ENCODE measurements around the gene PRDM10. TPM values are rescaled to one million over a fixed set of nuclear protein-coding genes. Genes with fewer than 3 reads are reported as not detected.
"Not testable (repeated sequence)": the region's sequence is repeated elsewhere in the genome, so short reads cannot be mapped to it uniquely, and the experiment has no call there.

PRDM10 gene
- total and polyA plus RNA-seq, 9 donors: 3.5 to 7.4 (median 5.2) TPM

DNA sequence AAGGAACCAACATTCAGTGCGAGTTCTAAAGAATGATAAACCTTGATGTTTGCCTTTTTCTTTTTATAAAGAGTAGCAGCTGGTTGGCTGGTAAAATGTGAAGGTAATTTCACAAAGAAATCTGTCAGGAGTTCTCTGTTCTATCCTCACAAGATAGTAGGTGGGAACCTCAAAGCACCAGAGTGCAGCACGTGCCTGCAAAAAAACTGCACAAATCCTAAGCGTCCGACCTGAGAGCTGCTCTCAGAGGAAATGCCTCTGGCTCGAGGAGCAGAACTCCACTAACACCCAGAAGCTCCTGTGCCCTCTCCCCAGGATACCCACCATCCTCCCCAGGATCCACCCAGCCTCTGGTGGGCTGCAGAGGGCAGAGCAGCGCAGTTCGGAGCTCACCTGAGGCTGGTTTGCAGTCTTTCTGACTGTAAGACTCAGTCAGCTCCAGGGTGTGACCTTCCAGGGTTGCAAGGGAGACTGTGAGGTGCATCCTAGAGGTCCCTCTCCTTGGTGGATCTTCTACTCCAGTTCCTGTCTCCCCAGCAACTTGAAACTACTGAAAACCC, 23.5 kb downstream of the PRDM10 start:
- 36% methylated on average over 1 of the region's 7 CpGs for WGBS (ENCODE audit: insufficient coverage)
- H3K27me3 ChIP-seq (ENCODE audit: control insufficient read depth, insufficient read depth, low read length): no peaks in the 10 kb centered on the region
- H3K4me3 ChIP-seq (ENCODE audit: low read length): no peak overlapping the region
- no peaks in the 10 kb centered on the region for H3K36me3 ChIP-seq (ENCODE audit: control insufficient read depth, insufficient read depth, low read length)
- no peaks in the 10 kb centered on the region for H3K4me1 ChIP-seq (ENCODE audit: control insufficient read depth, insufficient read depth, low read length)
- no peak overlapping the region for H3K27ac ChIP-seq (ENCODE audit: low read length)
- no peak for DNase-seq
- no peaks in the 10 kb centered on the region for H3K9me3 ChIP-seq (replicated peaks; ENCODE audit: control insufficient read depth, low read depth, low read length)

DNA sequence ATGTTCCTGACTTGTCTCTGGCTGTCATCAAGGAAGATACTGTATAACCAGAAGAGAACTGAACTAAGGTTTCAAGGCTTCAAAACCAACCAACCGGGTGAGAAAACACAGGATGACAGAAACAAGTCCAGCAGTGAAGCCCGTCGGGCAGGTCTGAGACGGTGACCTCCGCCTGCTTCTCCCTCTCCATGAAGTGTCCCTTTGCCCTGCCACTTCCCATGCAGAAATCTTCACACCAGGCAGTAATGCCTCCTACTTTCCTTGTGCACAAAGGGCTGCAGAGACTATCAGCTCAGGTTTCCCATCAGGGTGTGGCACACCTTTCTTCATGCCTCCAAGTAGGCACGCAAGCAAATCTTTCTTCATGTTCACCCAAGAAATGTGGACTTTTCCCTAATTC, 24.2 kb downstream of the PRDM10 start:
- no peaks in the 10 kb centered on the region for H3K27me3 ChIP-seq (ENCODE audit: control insufficient read depth, insufficient read depth, low read length)
- no peaks in the 10 kb centered on the region for H3K4me1 ChIP-seq (ENCODE audit: control insufficient read depth, insufficient read depth, low read length)
- 92% methylated on average over 6 of the region's 6 CpGs for WGBS (ENCODE audit: insufficient coverage)
- H3K36me3 ChIP-seq (ENCODE audit: control insufficient read depth, insufficient read depth, low read length): no peaks in the 10 kb centered on the region
- no peak overlapping the region for H3K4me3 ChIP-seq (ENCODE audit: low read length)
- no peaks in the 10 kb centered on the region for H3K9me3 ChIP-seq (replicated peaks; ENCODE audit: control insufficient read depth, low read depth, low read length)
- H3K27ac ChIP-seq (ENCODE audit: low read length): no peak overlapping the region
- no peak for DNase-seq

DNA sequence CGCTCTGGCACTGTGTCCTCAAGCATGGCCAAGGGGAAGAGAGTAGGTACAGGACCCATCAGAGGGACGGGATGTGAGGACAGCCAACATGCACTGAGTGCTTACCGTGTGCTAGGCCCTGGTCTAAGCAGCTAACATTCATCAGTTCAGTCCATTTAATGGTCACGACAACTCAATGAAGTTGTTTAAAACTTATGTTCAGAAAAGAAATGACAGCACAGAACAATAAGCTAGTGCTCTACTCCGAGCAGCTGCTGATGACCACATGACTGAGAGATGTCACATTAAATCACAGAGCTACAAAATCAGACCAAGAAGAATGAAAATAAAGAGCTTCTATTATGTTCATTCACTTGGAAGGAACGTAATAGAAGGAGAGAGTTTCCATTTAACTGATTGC, 26.3 kb downstream of the PRDM10 start:
- DNase-seq: no peak
- Histone ChIP-seq H3K36me3 (ENCODE audit: control insufficient read depth, insufficient read depth, low read length) (no peaks in the 10 kb centered on the region), H3K9me3 (replicated peaks; ENCODE audit: control insufficient read depth, low read depth, low read length) (no peaks in the 10 kb centered on the region), H3K4me3 (ENCODE audit: low read length) (no peak overlapping the region), H3K27ac (ENCODE audit: low read length) (no peak overlapping the region), H3K4me1 (ENCODE audit: control insufficient read depth, insufficient read depth, low read length) (no peaks in the 10 kb centered on the region), H3K27me3 (ENCODE audit: control insufficient read depth, insufficient read depth, low read length) (no peaks in the 10 kb centered on the region)
- 73% methylated on average over 2 of the region's 6 CpGs for WGBS (ENCODE audit: insufficient coverage)

DNA sequence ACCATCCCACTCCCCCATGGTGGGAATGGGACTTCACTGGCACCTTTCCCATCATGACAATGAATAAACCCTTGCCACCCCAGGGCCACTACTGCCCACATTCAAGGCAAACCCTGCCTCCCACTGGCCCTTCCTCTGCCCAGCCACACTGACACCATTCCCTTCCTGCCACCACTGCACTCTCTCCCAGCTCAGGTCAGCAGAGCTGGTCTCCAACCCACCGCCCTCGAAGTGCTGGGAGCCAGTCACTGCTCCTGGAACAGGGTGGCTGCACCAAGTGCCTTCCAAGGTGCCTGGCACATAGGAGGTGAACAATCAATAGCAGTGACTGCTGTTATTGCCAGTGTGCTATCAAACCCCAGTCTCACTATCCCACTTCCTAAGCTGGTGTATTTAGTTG, 27.1 kb downstream of the PRDM10 start:
- WGBS (ENCODE audit: insufficient coverage): no CpG with 5 or more reads among the region's 2 CpGs
- DNase-seq: no peak
- no peaks in the 10 kb centered on the region for H3K36me3 ChIP-seq (ENCODE audit: control insufficient read depth, insufficient read depth, low read length)
- no peak overlapping the region for H3K27ac ChIP-seq (ENCODE audit: low read length)
- no peaks in the 10 kb centered on the region for H3K9me3 ChIP-seq (replicated peaks; ENCODE audit: control insufficient read depth, low read depth, low read length)
- H3K27me3 ChIP-seq (ENCODE audit: control insufficient read depth, insufficient read depth, low read length): no peaks in the 10 kb centered on the region
- no peak overlapping the region for H3K4me3 ChIP-seq (ENCODE audit: low read length)
- H3K4me1 ChIP-seq (ENCODE audit: control insufficient read depth, insufficient read depth, low read length): no peaks in the 10 kb centered on the region

DNA sequence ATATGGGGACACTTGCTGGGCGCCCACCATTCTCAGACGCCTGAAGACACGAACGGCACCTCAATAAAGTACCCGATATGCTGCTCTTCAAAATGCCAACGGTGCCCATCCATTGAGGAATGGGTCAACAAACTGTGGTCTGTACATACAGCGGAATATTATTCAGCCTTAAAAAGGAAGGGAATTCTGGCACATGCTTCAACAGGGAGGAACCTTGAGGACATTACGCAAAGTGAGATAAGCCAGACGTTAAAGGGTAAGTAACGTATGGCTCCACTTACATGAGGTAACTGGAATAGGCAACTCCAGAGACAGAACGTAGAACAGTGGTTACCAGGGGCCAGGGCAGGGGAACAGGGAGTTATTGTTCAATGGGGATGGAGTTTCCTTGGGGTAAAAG, 28.0 kb downstream of the PRDM10 start:
- Histone ChIP-seq H3K36me3 (ENCODE audit: control insufficient read depth, insufficient read depth, low read length) (no peaks in the 10 kb centered on the region), H3K4me1 (ENCODE audit: control insufficient read depth, insufficient read depth, low read length) (no peaks in the 10 kb centered on the region), H3K4me3 (ENCODE audit: low read length) (no peak overlapping the region), H3K27me3 (ENCODE audit: control insufficient read depth, insufficient read depth, low read length) (no peaks in the 10 kb centered on the region), H3K27ac (ENCODE audit: low read length) (no peak overlapping the region), H3K9me3 (replicated peaks; ENCODE audit: control insufficient read depth, low read depth, low read length) (no peaks in the 10 kb centered on the region)
- WGBS (ENCODE audit: insufficient coverage): 89% methylated on average over 11 of the region's 11 CpGs
- no peak for DNase-seq

DNA sequence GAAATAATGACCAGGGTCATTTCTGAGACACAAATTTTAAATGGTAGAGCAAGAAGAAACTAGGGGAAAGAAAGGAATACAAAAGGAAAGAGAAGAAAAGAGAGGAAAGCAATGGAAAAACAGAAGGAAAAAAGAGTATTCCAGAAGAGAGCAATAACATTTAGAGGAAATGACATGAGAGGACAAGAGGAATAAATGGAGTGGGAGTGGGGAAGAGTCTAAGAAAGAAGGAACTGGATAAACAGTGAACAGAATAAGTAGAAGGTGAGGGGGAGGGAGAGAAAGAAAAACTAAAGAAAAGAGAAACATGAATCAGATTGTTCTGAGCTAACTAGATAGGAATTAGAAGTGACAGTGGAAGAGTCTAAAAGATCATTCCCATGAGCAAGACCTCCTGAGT, 28.4 kb downstream of the PRDM10 start:
- Histone ChIP-seq H3K36me3 (ENCODE audit: control insufficient read depth, insufficient read depth, low read length) (no peaks in the 10 kb centered on the region), H3K27ac (ENCODE audit: low read length) (no peak overlapping the region), H3K4me1 (ENCODE audit: control insufficient read depth, insufficient read depth, low read length) (no peaks in the 10 kb centered on the region), H3K27me3 (ENCODE audit: control insufficient read depth, insufficient read depth, low read length) (no peaks in the 10 kb centered on the region), H3K4me3 (ENCODE audit: low read length) (no peak overlapping the region), H3K9me3 (replicated peaks; ENCODE audit: control insufficient read depth, low read depth, low read length) (no peaks in the 10 kb centered on the region)
- DNase-seq: no peak

DNA sequence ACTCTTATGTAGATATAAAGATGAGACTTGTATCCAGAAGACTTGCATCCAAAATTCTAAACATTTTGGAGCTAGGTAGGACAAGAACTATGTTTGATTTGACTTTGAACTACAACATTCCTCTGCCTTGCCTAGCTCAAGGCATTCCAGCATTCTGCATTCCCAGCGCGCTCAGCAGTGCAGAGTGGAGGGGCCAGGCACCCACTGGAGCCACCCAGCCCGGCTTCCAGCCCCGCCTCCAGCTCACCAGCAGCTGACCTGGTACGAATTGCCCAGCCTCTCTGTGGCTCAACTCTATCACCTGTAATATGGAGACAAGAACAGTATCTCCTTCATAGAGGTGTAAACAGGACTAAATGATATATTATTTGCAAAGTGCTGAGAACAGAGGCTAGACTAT, 28.8 kb downstream of the PRDM10 start:
- no peak overlapping the region for H3K27ac ChIP-seq (ENCODE audit: low read length)
- no peaks in the 10 kb centered on the region for H3K4me1 ChIP-seq (ENCODE audit: control insufficient read depth, insufficient read depth, low read length)
- no peak for DNase-seq
- no peaks in the 10 kb centered on the region for H3K9me3 ChIP-seq (replicated peaks; ENCODE audit: control insufficient read depth, low read depth, low read length)
- H3K4me3 ChIP-seq (ENCODE audit: low read length): no peak overlapping the region
- H3K36me3 ChIP-seq (ENCODE audit: control insufficient read depth, insufficient read depth, low read length): no peaks in the 10 kb centered on the region
- no peaks in the 10 kb centered on the region for H3K27me3 ChIP-seq (ENCODE audit: control insufficient read depth, insufficient read depth, low read length)
- WGBS (ENCODE audit: insufficient coverage): 83% methylated on average over 1 of the region's 5 CpGs

DNA sequence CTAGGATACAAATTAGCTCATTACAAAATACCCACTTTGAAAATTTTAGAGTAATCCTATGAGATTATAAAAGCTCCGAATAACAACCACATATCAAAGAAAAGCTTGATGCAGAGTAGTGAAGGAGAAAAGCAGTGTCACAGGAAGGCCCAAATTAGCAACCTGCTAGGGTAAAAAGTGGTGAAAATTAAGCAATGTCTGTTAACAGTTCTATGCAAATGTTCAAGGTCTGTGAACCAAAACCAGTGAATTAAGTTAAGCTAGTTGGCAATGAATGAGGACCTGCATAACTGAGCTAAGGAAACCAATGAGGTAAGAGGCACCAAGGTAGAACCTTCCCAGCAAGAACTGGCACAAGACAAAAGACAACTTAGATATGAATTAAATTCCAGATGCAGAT, 29.6 kb downstream of the PRDM10 start:
- DNase-seq: no peak
- Histone ChIP-seq H3K9me3 (replicated peaks; ENCODE audit: control insufficient read depth, low read depth, low read length) (no peaks in the 10 kb centered on the region), H3K4me3 (ENCODE audit: low read length) (no peak overlapping the region), H3K27me3 (ENCODE audit: control insufficient read depth, insufficient read depth, low read length) (no peaks in the 10 kb centered on the region), H3K36me3 (ENCODE audit: control insufficient read depth, insufficient read depth, low read length) (no peaks in the 10 kb centered on the region), H3K27ac (ENCODE audit: low read length) (no peak overlapping the region), H3K4me1 (ENCODE audit: control insufficient read depth, insufficient read depth, low read length) (no peaks in the 10 kb centered on the region)
- no CpG with 5 or more reads among the region's 1 CpG for WGBS (ENCODE audit: insufficient coverage)

DNA sequence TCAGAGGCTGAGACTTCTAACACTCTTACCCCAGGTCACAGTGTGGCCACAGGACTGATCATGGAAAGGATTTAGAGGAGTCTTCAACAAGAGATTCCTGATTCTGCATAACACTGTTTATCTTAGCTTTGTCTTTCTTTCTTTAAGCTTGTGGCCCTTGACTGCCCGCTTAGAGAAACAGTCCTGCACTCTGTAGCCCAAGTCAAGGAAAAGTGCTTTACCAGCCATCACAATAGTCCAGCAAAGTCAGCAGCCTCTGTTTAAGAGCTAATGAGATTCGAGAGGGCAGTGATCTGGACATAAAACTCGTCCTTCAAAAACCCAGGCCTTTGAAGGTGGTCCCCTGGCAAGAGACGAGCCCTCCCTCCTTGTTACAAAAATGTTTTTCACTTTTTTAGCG, 30.0 kb downstream of the PRDM10 start:
- DNase-seq: no peak
- WGBS (ENCODE audit: insufficient coverage): 44% methylated on average over 3 of the region's 5 CpGs
- no peak overlapping the region for H3K27ac ChIP-seq (ENCODE audit: low read length)

DNA sequence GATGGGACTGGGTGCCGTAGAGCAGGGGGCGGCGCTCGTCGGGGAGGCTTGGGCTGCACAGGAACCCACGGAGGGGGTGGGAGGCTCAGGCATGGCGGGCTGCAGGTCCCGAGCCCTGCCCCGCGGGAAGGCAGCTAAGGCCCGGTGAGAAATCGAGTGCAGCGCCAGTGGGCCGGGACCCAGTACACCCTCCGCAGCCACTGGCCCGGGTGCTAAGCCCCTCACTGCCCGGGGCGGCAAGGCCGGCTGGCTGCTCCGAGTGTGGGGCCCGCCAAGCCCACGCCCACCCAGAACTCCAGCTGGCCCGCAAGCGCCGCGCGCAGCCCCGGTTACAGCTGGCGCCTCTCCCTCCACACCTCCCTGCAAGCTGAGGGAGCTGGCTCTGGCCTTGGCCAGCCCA, 30.8 kb downstream of the PRDM10 start:
- not testable (repeated sequence) for H3K27ac ChIP-seq (ENCODE audit: low read length); H3K4me1 ChIP-seq (ENCODE audit: control insufficient read depth, insufficient read depth, low read length); H3K27me3 ChIP-seq (ENCODE audit: control insufficient read depth, insufficient read depth, low read length); H3K36me3 ChIP-seq (ENCODE audit: control insufficient read depth, insufficient read depth, low read length); DNase-seq; H3K4me3 ChIP-seq (ENCODE audit: low read length); H3K9me3 ChIP-seq (replicated peaks; ENCODE audit: control insufficient read depth, low read depth, low read length)
- 95% methylated on average over 21 of the region's 29 CpGs for WGBS (ENCODE audit: insufficient coverage)

More for the DNA sequence above, 30.0 kb downstream of the PRDM10 start:
- H3K4me3 ChIP-seq (ENCODE audit: low read length): no peak overlapping the region
- H3K4me1 ChIP-seq (ENCODE audit: control insufficient read depth, insufficient read depth, low read length): no peaks in the 10 kb centered on the region
- no peaks in the 10 kb centered on the region for H3K36me3 ChIP-seq (ENCODE audit: control insufficient read depth, insufficient read depth, low read length)
- H3K27me3 ChIP-seq (ENCODE audit: control insufficient read depth, insufficient read depth, low read length): no peaks in the 10 kb centered on the region
- no peaks in the 10 kb centered on the region for H3K9me3 ChIP-seq (replicated peaks; ENCODE audit: control insufficient read depth, low read depth, low read length)

DNA sequence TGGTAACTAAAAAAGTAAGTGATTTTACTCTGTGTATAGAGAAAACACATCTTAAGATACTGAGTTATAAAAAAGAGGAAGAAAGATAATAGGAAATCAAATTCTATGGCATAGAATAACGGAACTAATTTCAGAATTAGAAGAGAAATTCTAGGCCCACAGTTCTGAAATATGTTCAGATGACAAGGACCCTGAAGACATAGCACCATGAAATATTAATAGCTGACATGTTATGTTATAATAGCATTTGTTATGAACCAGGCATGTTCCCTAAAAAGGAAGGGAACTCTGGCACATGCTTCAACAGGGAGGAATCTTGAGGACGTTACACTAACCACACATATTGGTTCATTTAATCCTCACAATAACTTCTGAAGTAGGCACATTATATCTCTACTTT, 32.7 kb downstream of the PRDM10 start:
- WGBS (ENCODE audit: insufficient coverage): no CpG with 5 or more reads among the region's 2 CpGs
- H3K27me3 ChIP-seq (ENCODE audit: control insufficient read depth, insufficient read depth, low read length): no peaks in the 10 kb centered on the region
- H3K36me3 ChIP-seq (ENCODE audit: control insufficient read depth, insufficient read depth, low read length): no peaks in the 10 kb centered on the region
- H3K9me3 ChIP-seq (replicated peaks; ENCODE audit: control insufficient read depth, low read depth, low read length): no peaks in the 10 kb centered on the region
- H3K27ac ChIP-seq (ENCODE audit: low read length): no peak overlapping the region
- H3K4me3 ChIP-seq (ENCODE audit: low read length): no peak overlapping the region
- DNase-seq: no peak
- H3K4me1 ChIP-seq (ENCODE audit: control insufficient read depth, insufficient read depth, low read length): no peaks in the 10 kb centered on the region

Data from muscle of leg (tissue), 11 donors.